ENCODE data around the gene UBR2.

GRCh38 chr6:42628604-42629003 lies 64.8 kb downstream of the UBR2 start:
- TF ChIP-seq, protein P1, sequence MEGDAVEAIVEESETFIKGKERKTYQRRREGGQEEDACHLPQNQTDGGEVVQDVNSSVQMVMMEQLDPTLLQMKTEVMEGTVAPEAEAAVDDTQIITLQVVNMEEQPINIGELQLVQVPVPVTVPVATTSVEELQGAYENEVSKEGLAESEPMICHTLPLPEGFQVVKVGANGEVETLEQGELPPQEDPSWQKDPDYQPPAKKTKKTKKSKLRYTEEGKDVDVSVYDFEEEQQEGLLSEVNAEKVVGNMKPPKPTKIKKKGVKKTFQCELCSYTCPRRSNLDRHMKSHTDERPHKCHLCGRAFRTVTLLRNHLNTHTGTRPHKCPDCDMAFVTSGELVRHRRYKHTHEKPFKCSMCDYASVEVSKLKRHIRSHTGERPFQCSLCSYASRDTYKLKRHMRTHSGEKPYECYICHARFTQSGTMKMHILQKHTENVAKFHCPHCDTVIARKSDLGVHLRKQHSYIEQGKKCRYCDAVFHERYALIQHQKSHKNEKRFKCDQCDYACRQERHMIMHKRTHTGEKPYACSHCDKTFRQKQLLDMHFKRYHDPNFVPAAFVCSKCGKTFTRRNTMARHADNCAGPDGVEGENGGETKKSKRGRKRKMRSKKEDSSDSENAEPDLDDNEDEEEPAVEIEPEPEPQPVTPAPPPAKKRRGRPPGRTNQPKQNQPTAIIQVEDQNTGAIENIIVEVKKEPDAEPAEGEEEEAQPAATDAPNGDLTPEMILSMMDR (IDR thresholded peaks at IDR 0.05): no peak
- TF ChIP-seq POLR2A (IDR thresholded peaks at IDR 0.05): no peak

Measured in lower leg skin (tissue), 3 donors.